GM23338 (cell line): Measurements from ENCODE around the gene RASGRP3. TPM values are rescaled to one million over a fixed set of nuclear protein-coding genes. Genes with fewer than 3 reads are reported as not detected.
A peak's percentile ranks its signal among the peaks of the same experiment; 100 is the strongest.

Source experiments
- ATAC-seq: fragments of 200-7000 bp; cut with Tn5 transposase; 3 replicates; pipeline ENCODE4 v1.9.1; 2020
- DNase-seq: peaks from one replicate; pipeline ENCODE4 v3.0.0-alpha.2; 2015; ENCODE audit warnings: low spot score
- H2AFZ ChIP-seq: fragments of 200-600 bp; sonication (generic); 2 replicates; pipeline ENCODE4 v1.8.0; 2016; ENCODE audit warnings: antibody characterized with exemption, mild to moderate bottlenecking, moderate library complexity
- H3F3A ChIP-seq: fragments of 200-600 bp; sonication (generic); replicated peaks from 2 replicates; pipeline ENCODE4 v1.8.0; 2017; ENCODE audit warnings: antibody characterized with exemption, mixed run types, low read depth
- H3K27ac ChIP-seq: fragments of 200-600 bp; sonication (generic); 2 replicates; pipeline ENCODE4 v1.6.1; 2016; ENCODE audit warnings: low read depth
- H3K27me3 ChIP-seq: fragments of 200-600 bp; sonication (generic); 2 replicates; pipeline ENCODE4 v1.8.0; 2016; ENCODE audit warnings: mild to moderate bottlenecking, mixed run types, moderate library complexity; ENCODE audit not compliant: insufficient read depth
- H3K36me3 ChIP-seq: fragments of 200-600 bp; sonication (generic); 2 replicates; pipeline ENCODE4 v1.8.0; 2016; ENCODE audit warnings: mild to moderate bottlenecking; ENCODE audit not compliant: insufficient read depth
- H3K4me1 ChIP-seq: fragments of 200-600 bp; sonication (generic); 2 replicates; pipeline ENCODE4 v1.8.0; 2016; ENCODE audit warnings: mild to moderate bottlenecking, moderate library complexity; ENCODE audit not compliant: insufficient read depth
- H3K4me2 ChIP-seq: fragments of 200-600 bp; sonication (generic); 2 replicates; pipeline ENCODE4 v1.7.1; 2017; ENCODE audit warnings: mixed run types
- H3K4me3 ChIP-seq: fragments of 200-600 bp; sonication (generic); 2 replicates; pipeline ENCODE4 v1.6.1; 2016; ENCODE audit warnings: mixed run types
- H3K79me2 ChIP-seq: fragments of 200-600 bp; sonication (generic); replicated peaks from 2 replicates; pipeline ENCODE4 v1.8.0; 2017; ENCODE audit warnings: mild to moderate bottlenecking; ENCODE audit not compliant: insufficient read depth
- H3K9me2 ChIP-seq: fragments of 200-600 bp; sonication (generic); 2 replicates; pipeline ENCODE4 v1.8.0; 2017; ENCODE audit not compliant: insufficient read depth
- H4K20me1 ChIP-seq: fragments of 200-600 bp; sonication (generic); replicated peaks from 2 replicates; pipeline ENCODE4 v1.8.0; 2017; ENCODE audit warnings: mild to moderate bottlenecking; ENCODE audit not compliant: insufficient read depth
- H3K27ac Mint-ChIP-seq: 2 replicates; pipeline ENCODE4 v1.8.0; 2020; ENCODE audit warnings: inconsistent platforms, mild to moderate bottlenecking, moderate library complexity, mixed read lengths
- H3K27me3 Mint-ChIP-seq: 3 replicates; pipeline ENCODE4 v1.8.0; 2022; ENCODE audit warnings: low read depth, mild to moderate bottlenecking, moderate library complexity, mixed read lengths, inconsistent platforms; ENCODE audit not compliant: insufficient read depth, poor library complexity
- H3K36me3 Mint-ChIP-seq: 3 replicates; pipeline ENCODE4 v1.8.0; 2021; ENCODE audit warnings: low read depth, mild to moderate bottlenecking, inconsistent platforms, moderate library complexity, mixed read lengths
- H3K4me1 Mint-ChIP-seq: 3 replicates; pipeline ENCODE4 v1.8.0; 2020; ENCODE audit warnings: mild to moderate bottlenecking, inconsistent platforms, mixed read lengths
- H3K4me3 Mint-ChIP-seq: 3 replicates; pipeline ENCODE4 v1.8.0; 2021; ENCODE audit warnings: moderate library complexity, mild to moderate bottlenecking, inconsistent platforms, mixed read lengths
- H3K9me3 Mint-ChIP-seq: 3 replicates; pipeline ENCODE4 v1.8.0; 2020; ENCODE audit warnings: moderate library complexity, mild to moderate bottlenecking, inconsistent platforms, mixed read lengths
- CREB1 ChIP-seq: fragments of 250-450 bp; sonication (Bioruptor Pico); IDR thresholded peaks from 2 replicates; pipeline ENCODE4 v1.5.0; 2020; ENCODE audit warnings: low read depth, mild to moderate bottlenecking, moderate library complexity
- EZH2 ChIP-seq: fragments of 200-600 bp; sonication (generic); IDR thresholded peaks from one replicate; pipeline ENCODE4 v1.8.0; 2017; ENCODE audit warnings: antibody characterized with exemption, mild to moderate bottlenecking, low read depth; ENCODE audit not compliant: unreplicated experiment
- EZH2phosphoT487 ChIP-seq: fragments of 200-600 bp; sonication (generic); IDR thresholded peaks from one replicate; pipeline ENCODE4 v1.8.1; 2018; ENCODE audit warnings: antibody characterized with exemption; ENCODE audit not compliant: unreplicated experiment
- JUNB ChIP-seq: IDR thresholded peaks from one replicate; pipeline ENCODE4 v1.6.1; 2016; ENCODE audit warnings: antibody characterized with exemption; ENCODE audit not compliant: unreplicated experiment
- NANOG ChIP-seq: IDR thresholded peaks from 2 replicates; pipeline ENCODE4 v1.6.1; 2016; ENCODE audit warnings: antibody characterized with exemption, borderline replicate concordance
- POLR2AphosphoS5 ChIP-seq: IDR thresholded peaks from 2 replicates; pipeline ENCODE4 v1.6.1; 2016; ENCODE audit warnings: antibody characterized with exemption, low read depth
- STAT1 ChIP-seq: IDR thresholded peaks from one replicate; pipeline ENCODE4 v1.6.1; 2016; ENCODE audit warnings: antibody characterized with exemption; ENCODE audit not compliant: unreplicated experiment
- ZNF114 ChIP-seq: fragments of 250-450 bp; sonication (Bioruptor Pico); IDR thresholded peaks from 2 replicates; pipeline ENCODE4 v1.5.0; 2020; ENCODE audit warnings: mild to moderate bottlenecking, moderate library complexity
- ZNF331 ChIP-seq: fragments of 250-450 bp; sonication (Bioruptor Pico); IDR thresholded peaks from 2 replicates; pipeline ENCODE4 v1.5.0; 2020; ENCODE audit warnings: low read depth, mild to moderate bottlenecking, moderate library complexity
- polyA plus RNA-seq: library from polyadenylated mRNA; unstranded; fragments of >200 nt; fragmentation: Nextera tagmentation; extraction: Ambion mirVana; gene quantifications from 2 replicates; pipeline ENCODE4 v1.2.1, GENCODE V29; 2016
- total RNA-seq: library from RNA; depleted of rRNA; stranded (reverse); fragments of >200 nt; shearing (Covaris generic); gene quantifications from 2 replicates; pipeline ENCODE4 v1.2.3, GENCODE V29; 2014
- TF ChIP-seq, protein P1 (sequence below): IDR thresholded peaks from 2 replicates; pipeline ENCODE4 v1.6.1; 2016; ENCODE audit warnings: antibody characterized with exemption
- TF ChIP-seq, protein P2 (sequence below): fragments of 250-450 bp; sonication (Bioruptor Pico); IDR thresholded peaks from 2 replicates; pipeline ENCODE4 v1.5.0; 2020; ENCODE audit warnings: mild to moderate bottlenecking, moderate library complexity

RASGRP3 gene
- total and polyA plus RNA-seq, 2 experiments from 2014 or later = 0.19 to 0.69 TPM

DNA sequence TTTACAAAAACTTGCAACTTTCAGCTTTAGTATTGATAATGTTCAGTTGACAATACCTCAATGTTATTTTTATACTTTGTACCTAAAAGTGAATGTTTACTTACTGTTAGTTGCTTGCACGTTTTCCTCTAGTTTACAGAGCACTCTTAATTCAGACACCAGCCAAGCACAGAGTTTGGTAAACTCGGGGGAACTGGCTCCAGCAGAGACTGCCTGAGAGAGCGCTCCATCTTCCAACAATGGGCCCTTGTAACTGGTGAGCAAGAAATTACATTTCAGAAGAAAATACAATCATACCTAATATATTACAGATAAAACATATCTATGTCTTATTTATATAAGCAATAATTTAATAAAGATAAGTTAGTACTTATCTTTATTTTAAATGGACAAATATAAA is 118.9 kb downstream of the RASGRP3 start:
- H3K27ac Mint-ChIP-seq = 0 out of 2 replicates have a peak overlapping the region, but pooled peaks have one; percentile 10
- no peaks in the 10 kb centered on the region for H4K20me1 ChIP-seq
- H3K27me3 ChIP-seq = no peaks in the 10 kb centered on the region
- H3K4me1 ChIP-seq = peaks cover 11% of the 10 kb centered on the region
- H3K79me2 ChIP-seq = peaks cover 77% of the 10 kb centered on the region
- peaks cover 41% of the 10 kb centered on the region for H3K36me3 Mint-ChIP-seq
- DNase-seq (no peak), ATAC-seq (no peak)
- H3K27ac ChIP-seq = no peak overlapping the region
- H3K4me2 ChIP-seq = no peak overlapping the region
- no peak overlapping the region for H3K4me3 Mint-ChIP-seq
- no peaks in the 10 kb centered on the region for H3F3A ChIP-seq
- TF ChIP-seq, protein P1, sequence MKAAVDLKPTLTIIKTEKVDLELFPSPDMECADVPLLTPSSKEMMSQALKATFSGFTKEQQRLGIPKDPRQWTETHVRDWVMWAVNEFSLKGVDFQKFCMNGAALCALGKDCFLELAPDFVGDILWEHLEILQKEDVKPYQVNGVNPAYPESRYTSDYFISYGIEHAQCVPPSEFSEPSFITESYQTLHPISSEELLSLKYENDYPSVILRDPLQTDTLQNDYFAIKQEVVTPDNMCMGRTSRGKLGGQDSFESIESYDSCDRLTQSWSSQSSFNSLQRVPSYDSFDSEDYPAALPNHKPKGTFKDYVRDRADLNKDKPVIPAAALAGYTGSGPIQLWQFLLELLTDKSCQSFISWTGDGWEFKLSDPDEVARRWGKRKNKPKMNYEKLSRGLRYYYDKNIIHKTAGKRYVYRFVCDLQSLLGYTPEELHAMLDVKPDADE = no peak
- TF ChIP-seq POLR2AphosphoS5 = no peak
- no peak for TF ChIP-seq EZH2phosphoT487
- TF ChIP-seq NANOG = no peak
- peaks cover 8% of the 10 kb centered on the region; the same call in 2 of the 3 replicates for H3K4me1 Mint-ChIP-seq
- no peaks in the 10 kb centered on the region for H3K9me2 ChIP-seq
- H3K9me3 Mint-ChIP-seq = no peaks in the 10 kb centered on the region
- H3K27me3 Mint-ChIP-seq = peaks cover 9% of the 10 kb centered on the region
- H2AFZ ChIP-seq = no peak overlapping the region
- H3K36me3 ChIP-seq = peaks cover 22% of the 10 kb centered on the region; the same call in 1 of the 2 replicates
- no peak overlapping the region for H3K4me3 ChIP-seq

DNA sequence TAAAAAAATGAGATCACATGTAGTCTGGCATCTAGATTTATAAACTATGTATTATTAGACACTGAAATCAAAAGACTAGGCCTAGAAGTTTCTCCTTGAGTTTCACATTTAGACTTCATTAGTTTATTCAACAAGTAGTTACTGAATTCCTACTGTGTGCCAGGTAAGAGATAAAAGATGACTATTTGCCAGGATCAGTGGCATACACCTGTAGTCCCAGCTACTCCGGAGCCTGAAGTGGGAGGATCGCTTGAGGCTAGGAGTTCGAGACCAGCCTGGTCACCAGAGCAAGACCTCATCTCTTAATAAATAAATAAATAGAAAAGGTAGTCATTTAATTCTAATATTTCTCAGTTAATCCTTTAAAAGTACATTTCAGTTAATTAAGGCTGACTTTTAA is 120.6 kb downstream of the RASGRP3 start:
- Histone ChIP-seq H3K27ac (no peak overlapping the region), H3K4me1 (peaks cover 15% of the 10 kb centered on the region), H3K9me2 (no peaks in the 10 kb centered on the region), H3K4me2 (peak overlapping the region; percentile 90), H3K36me3 (peaks cover 8% of the 10 kb centered on the region; the same call in 1 of the 2 replicates), H3F3A (no peaks in the 10 kb centered on the region), H4K20me1 (no peaks in the 10 kb centered on the region), H3K79me2 (peaks cover 85% of the 10 kb centered on the region), H3K27me3 (no peaks in the 10 kb centered on the region), H2AFZ (no peak overlapping the region), H3K4me3 (peak overlapping the region; percentile 69)
- Mint-ChIP-seq H3K9me3 (no peaks in the 10 kb centered on the region), H3K27ac (no peak overlapping the region), H3K4me1 (peaks cover 10% of the 10 kb centered on the region; the same call in 2 of the 3 replicates), H3K36me3 (peaks cover 29% of the 10 kb centered on the region), H3K27me3 (peaks cover 9% of the 10 kb centered on the region), H3K4me3 (no peak overlapping the region)
- ATAC-seq = no peak
- DNase-seq = no peak
- TF ChIP-seq, protein P1 = no peak
- TF ChIP-seq EZH2phosphoT487 (no peak), NANOG (no peak), ZNF331 (CRISPR knock-in tag) (no peak), ZNF114 (CRISPR knock-in tag) (no peak), EZH2 (no peak), CREB1 (CRISPR knock-in tag) (no peak), JUNB (no peak), STAT1 (no peak)
- TF ChIP-seq, protein P2, sequence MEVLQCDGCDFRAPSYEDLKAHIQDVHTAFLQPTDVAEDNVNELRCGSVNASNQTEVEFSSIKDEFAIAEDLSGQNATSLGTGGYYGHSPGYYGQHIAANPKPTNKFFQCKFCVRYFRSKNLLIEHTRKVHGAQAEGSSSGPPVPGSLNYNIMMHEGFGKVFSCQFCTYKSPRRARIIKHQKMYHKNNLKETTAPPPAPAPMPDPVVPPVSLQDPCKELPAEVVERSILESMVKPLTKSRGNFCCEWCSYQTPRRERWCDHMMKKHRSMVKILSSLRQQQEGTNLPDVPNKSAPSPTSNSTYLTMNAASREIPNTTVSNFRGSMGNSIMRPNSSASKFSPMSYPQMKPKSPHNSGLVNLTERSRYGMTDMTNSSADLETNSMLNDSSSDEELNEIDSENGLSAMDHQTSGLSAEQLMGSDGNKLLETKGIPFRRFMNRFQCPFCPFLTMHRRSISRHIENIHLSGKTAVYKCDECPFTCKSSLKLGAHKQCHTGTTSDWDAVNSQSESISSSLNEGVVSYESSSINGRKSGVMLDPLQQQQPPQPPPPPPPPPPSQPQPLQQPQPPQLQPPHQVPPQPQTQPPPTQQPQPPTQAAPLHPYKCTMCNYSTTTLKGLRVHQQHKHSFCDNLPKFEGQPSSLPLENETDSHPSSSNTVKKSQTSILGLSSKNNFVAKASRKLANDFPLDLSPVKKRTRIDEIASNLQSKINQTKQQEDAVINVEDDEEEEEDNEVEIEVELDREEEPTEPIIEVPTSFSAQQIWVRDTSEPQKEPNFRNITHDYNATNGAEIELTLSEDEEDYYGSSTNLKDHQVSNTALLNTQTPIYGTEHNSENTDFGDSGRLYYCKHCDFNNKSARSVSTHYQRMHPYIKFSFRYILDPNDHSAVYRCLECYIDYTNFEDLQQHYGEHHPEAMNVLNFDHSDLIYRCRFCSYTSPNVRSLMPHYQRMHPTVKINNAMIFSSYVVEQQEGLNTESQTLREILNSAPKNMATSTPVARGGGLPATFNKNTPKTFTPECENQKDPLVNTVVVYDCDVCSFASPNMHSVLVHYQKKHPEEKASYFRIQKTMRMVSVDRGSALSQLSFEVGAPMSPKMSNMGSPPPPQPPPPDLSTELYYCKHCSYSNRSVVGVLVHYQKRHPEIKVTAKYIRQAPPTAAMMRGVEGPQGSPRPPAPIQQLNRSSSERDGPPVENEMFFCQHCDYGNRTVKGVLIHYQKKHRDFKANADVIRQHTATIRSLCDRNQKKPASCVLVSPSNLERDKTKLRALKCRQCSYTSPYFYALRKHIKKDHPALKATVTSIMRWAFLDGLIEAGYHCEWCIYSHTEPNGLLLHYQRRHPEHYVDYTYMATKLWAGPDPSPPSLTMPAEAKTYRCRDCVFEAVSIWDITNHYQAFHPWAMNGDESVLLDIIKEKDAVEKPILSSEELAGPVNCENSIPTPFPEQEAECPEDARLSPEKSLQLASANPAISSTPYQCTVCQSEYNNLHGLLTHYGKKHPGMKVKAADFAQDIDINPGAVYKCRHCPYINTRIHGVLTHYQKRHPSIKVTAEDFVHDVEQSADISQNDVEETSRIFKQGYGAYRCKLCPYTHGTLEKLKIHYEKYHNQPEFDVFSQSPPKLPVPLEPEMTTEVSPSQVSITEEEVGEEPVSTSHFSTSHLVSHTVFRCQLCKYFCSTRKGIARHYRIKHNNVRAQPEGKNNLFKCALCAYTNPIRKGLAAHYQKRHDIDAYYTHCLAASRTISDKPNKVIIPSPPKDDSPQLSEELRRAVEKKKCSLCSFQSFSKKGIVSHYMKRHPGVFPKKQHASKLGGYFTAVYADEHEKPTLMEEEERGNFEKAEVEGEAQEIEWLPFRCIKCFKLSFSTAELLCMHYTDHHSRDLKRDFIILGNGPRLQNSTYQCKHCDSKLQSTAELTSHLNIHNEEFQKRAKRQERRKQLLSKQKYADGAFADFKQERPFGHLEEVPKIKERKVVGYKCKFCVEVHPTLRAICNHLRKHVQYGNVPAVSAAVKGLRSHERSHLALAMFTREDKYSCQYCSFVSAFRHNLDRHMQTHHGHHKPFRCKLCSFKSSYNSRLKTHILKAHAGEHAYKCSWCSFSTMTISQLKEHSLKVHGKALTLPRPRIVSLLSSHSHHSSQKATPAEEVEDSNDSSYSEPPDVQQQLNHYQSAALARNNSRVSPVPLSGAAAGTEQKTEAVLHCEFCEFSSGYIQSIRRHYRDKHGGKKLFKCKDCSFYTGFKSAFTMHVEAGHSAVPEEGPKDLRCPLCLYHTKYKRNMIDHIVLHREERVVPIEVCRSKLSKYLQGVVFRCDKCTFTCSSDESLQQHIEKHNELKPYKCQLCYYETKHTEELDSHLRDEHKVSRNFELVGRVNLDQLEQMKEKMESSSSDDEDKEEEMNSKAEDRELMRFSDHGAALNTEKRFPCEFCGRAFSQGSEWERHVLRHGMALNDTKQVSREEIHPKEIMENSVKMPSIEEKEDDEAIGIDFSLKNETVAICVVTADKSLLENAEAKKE (CRISPR knock-in tag) = no peak
